Measurements from ENCODE around the gene SCYL1.

Gene SCYL1

GRCh38 chr11:65532388-65533064 is 7.6 kb downstream of the SCYL1 start:
- in situ Hi-C loops (cut with MboI; ENCODE audit: low sequenced_read_pairs, unreplicated experiment), result no loop called here
- DNase-seq (ENCODE audit: low spot score), result no peak
- no peak for TF ChIP-seq CTCF (IDR thresholded peaks at IDR 0.05; ENCODE audit: borderline replicate concordance, control extremely low read depth, extremely low read depth, insufficient read depth, missing control alignments)

- DNase-seq (ENCODE audit: low spot score), result no peak
These were observed 10.2 kb downstream of the SCYL1 start for GRCh38 chr11:65535102-65535501.

GRCh38 chr11:65536412-65537295 is 11.8 kb downstream of the SCYL1 start:
- no peak for DNase-seq (ENCODE audit: low spot score)
- no peak for TF ChIP-seq CTCF (IDR thresholded peaks at IDR 0.05; ENCODE audit: borderline replicate concordance, control extremely low read depth, extremely low read depth, insufficient read depth, missing control alignments)
- in situ Hi-C loops (cut with MboI; ENCODE audit: low sequenced_read_pairs, unreplicated experiment), result no loop called here

More at GRCh38 chr11:65535102-65535501, 10.2 kb downstream of the SCYL1 start:
- TF ChIP-seq CTCF (IDR thresholded peaks at IDR 0.05; ENCODE audit: borderline replicate concordance, control extremely low read depth, extremely low read depth, insufficient read depth, missing control alignments), result no peak
- in situ Hi-C loops (cut with MboI; ENCODE audit: low sequenced_read_pairs, unreplicated experiment), result no loop called here

GRCh38 chr11:65537296-65537597 is 12.4 kb downstream of the SCYL1 start:
- in situ Hi-C loops (cut with MboI; ENCODE audit: low sequenced_read_pairs, unreplicated experiment), result no loop called here
- DNase-seq (ENCODE audit: low spot score), result no peak
- no peak for TF ChIP-seq CTCF (IDR thresholded peaks at IDR 0.05; ENCODE audit: borderline replicate concordance, control extremely low read depth, extremely low read depth, insufficient read depth, missing control alignments)

GRCh38 chr11:65537620-65538231 is 12.8 kb downstream of the SCYL1 start:
- TF ChIP-seq CTCF (IDR thresholded peaks at IDR 0.05; ENCODE audit: borderline replicate concordance, control extremely low read depth, extremely low read depth, insufficient read depth, missing control alignments), result no peak
- in situ Hi-C loops (cut with MboI; ENCODE audit: low sequenced_read_pairs, unreplicated experiment), result no loop called here
- no peak for DNase-seq (ENCODE audit: low spot score)

- in situ Hi-C loops (cut with MboI; ENCODE audit: low sequenced_read_pairs, unreplicated experiment), result no loop called here
- no peak for DNase-seq (ENCODE audit: low spot score)
- TF ChIP-seq CTCF (IDR thresholded peaks at IDR 0.05; ENCODE audit: borderline replicate concordance, control extremely low read depth, extremely low read depth, insufficient read depth, missing control alignments), result no peak
These were observed 13.5 kb downstream of the SCYL1 start for GRCh38 chr11:65538232-65538914.
